ENCODE measurements around the gene TEX14. TPM values are rescaled to one million over a fixed set of nuclear protein-coding genes. Genes with fewer than 3 reads are reported as not detected.
"Not testable (repeated sequence)": the region's sequence is repeated elsewhere in the genome, so short reads cannot be mapped to it uniquely, and the experiment has no call there.

The TEX14 gene
- total RNA-seq, 1 experiment from 2014 or later, result not detected

- DNase-seq (ENCODE audit: low read depth), result no peak
These were observed 94.5 kb downstream of the TEX14 start for GRCh38 chr17:58597371-58597770.

GRCh38 chr17:58595194-58595792 is 96.6 kb downstream of the TEX14 start:
- DNase-seq (ENCODE audit: low read depth), result no peak

- no peak for DNase-seq (ENCODE audit: low read depth)
These were observed 98.7 kb downstream of the TEX14 start for GRCh38 chr17:58593123-58593522.

- DNase-seq (ENCODE audit: low read depth), result no peak
These were observed 100.4 kb downstream of the TEX14 start for GRCh38 chr17:58591455-58591854.

GRCh38 chr17:58590377-58590776 is 101.5 kb downstream of the TEX14 start:
- DNase-seq (ENCODE audit: low read depth), result no peak

- DNase-seq (ENCODE audit: low read depth), result peak; percentile 49
These were observed 104.1 kb downstream of the TEX14 start for GRCh38 chr17:58587713-58588117.

GRCh38 chr17:58586009-58586644 is 105.7 kb downstream of the TEX14 start:
- DNase-seq (ENCODE audit: low read depth), result no peak

GRCh38 chr17:58585554-58585953 is 106.3 kb downstream of the TEX14 start:
- no peak for DNase-seq (ENCODE audit: low read depth)

- no peak for DNase-seq (ENCODE audit: low read depth)
These were observed 108.4 kb downstream of the TEX14 start for GRCh38 chr17:58583486-58583885.

- not testable (repeated sequence) for DNase-seq (ENCODE audit: low read depth)
These were observed 109.1 kb downstream of the TEX14 start for GRCh38 chr17:58582718-58583117.

GRCh38 chr17:58580671-58581070 is 111.2 kb downstream of the TEX14 start:
- DNase-seq (ENCODE audit: low read depth), result no peak

GRCh38 chr17:58577696-58578095 is 114.1 kb downstream of the TEX14 start:
- peak; percentile 17 for DNase-seq (ENCODE audit: low read depth)

GRCh38 chr17:58576679-58577367 is 115.0 kb downstream of the TEX14 start:
- DNase-seq (ENCODE audit: low read depth), result no peak

- peak; percentile 28 for DNase-seq (ENCODE audit: low read depth)
These were observed 116.3 kb downstream of the TEX14 start for GRCh38 chr17:58575511-58575910.

- DNase-seq (ENCODE audit: low read depth), result no peak
These were observed 117.8 kb downstream of the TEX14 start for GRCh38 chr17:58574025-58574424.

GRCh38 chr17:58572846-58573245 is 119.0 kb downstream of the TEX14 start:
- no peak for DNase-seq (ENCODE audit: low read depth)

GRCh38 chr17:58570758-58571157 is 121.1 kb downstream of the TEX14 start:
- no peak for DNase-seq (ENCODE audit: low read depth)

GRCh38 chr17:58569196-58569595 is 122.6 kb downstream of the TEX14 start:
- no peak for DNase-seq (ENCODE audit: low read depth)

- DNase-seq (ENCODE audit: low read depth), result no peak
These were observed 123.6 kb downstream of the TEX14 start for GRCh38 chr17:58568044-58568799.

GRCh38 chr17:58565389-58566311 is 126.2 kb downstream of the TEX14 start:
- peak; percentile 5 for DNase-seq (ENCODE audit: low read depth)

- no peak for DNase-seq (ENCODE audit: low read depth)
These were observed 126.9 kb downstream of the TEX14 start for GRCh38 chr17:58564971-58565370.

Measured in Daoy (cell line).